ENCODE measurements around the gene COMT.

DNA sequence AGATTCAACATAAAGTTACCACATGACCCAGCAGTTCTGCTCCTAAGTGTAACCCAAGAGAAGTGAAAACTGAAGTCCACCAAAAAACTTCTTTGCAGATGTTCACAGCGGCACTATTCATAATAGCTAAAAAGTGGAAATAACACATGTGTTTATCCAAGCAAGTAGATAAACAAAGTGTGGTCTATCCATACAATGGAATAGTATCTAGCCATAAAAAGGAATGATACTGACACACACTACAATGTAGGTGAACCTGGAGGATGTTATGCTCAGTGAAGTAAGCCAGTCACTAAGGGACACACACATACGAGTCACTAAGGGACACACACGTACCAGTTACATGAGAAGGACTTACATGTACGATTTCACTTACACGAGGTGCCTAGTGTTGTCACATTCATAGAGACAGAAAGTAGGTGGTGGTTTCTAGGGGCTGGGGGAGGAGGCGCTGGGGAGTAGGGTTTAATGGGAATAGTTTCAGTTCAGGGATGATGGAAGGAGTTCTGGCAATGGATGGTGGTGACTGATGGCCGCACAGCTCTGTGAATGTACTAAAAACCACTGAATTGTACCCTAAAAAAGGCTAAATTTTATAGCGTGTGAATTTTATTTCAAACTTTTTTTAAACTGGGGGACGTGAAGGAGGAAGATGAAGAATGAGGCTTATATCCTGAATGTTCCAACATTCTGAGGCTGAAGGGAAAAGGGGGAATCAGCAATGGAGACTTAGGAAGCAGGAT lies 27.2 kb upstream of the COMT start:
- TF ChIP-seq, protein P1, sequence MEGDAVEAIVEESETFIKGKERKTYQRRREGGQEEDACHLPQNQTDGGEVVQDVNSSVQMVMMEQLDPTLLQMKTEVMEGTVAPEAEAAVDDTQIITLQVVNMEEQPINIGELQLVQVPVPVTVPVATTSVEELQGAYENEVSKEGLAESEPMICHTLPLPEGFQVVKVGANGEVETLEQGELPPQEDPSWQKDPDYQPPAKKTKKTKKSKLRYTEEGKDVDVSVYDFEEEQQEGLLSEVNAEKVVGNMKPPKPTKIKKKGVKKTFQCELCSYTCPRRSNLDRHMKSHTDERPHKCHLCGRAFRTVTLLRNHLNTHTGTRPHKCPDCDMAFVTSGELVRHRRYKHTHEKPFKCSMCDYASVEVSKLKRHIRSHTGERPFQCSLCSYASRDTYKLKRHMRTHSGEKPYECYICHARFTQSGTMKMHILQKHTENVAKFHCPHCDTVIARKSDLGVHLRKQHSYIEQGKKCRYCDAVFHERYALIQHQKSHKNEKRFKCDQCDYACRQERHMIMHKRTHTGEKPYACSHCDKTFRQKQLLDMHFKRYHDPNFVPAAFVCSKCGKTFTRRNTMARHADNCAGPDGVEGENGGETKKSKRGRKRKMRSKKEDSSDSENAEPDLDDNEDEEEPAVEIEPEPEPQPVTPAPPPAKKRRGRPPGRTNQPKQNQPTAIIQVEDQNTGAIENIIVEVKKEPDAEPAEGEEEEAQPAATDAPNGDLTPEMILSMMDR (conservative IDR thresholded peaks at IDR 0.05; ENCODE audit: low read length) = no peak
- no peak for TF ChIP-seq EZH2phosphoT487 (IDR thresholded peaks at IDR 0.05; ENCODE audit: borderline replicate concordance)

Measured in Loucy (cell line).